ENCODE measurements around the gene RNF181.

DNA sequence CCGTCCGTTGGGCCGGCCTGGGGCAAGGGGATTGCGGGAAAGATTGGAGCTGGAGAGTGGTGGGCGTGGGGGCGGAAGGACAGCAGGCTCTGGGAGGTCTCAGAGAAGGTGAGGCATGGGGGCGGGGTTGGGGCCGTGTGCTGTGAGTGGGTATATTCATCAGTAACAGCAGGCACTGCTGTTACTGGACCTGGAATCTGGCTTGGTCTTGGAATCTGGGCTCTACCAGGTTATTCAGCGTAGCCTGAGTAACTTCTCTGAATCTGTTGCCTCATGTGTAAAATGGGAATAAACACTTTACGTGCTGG lies 435 bp downstream of the RNF181 start:
- TF ChIP-seq EZH2 (IDR thresholded peaks at IDR 0.05): no peak
- no peak for TF ChIP-seq POLR2AphosphoS5 (IDR thresholded peaks at IDR 0.05; ENCODE audit: borderline replicate concordance, low read depth, low read length)

Measured in SK-N-MC (cell line).